ENCODE measurements around the gene MMAA.
"Not testable (repeated sequence)": the region's sequence is repeated elsewhere in the genome, so short reads cannot be mapped to it uniquely, and the experiment has no call there.

The MMAA gene

DNA sequence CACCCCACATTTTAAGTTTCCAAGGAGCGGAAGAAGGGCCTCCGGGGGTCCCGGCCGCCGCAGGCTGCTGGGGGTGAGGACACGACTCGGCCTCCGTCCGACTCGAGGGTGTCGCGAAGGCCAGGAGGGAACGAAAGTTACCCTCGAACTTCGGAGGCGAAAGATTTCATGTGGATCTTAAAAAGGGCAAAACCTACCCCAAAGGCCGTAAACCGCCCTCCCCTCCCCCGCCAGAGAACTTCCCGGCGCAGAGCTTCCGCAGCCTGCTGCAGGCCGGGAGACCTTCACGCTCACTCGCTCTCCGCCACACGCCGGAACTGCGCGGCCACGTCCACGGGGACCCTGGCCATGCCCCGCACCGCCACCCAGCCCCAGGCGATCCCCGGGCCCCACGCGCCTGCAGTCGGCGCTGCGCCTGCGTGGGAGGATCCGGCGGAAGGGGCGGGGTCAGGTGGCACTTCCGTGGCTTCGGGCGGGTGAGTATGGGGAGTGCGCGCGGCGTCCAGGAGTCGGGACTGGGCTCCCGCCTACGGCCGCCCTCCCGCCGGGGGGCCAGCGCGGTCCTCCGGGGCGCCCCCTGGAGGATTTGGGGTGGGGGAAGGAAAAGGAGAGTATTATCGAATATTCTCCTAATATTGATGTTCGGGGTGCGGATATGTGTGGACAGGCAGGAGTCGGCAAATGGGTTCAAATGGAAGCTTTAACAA lies at the start of gene MMAA:
TSS of gene MMAA (plus strand) at position 454 of the 707 bp plus-strand sequence. CDS start 19,755 bp downstream, outside the sequence.
- TF ChIP-seq, protein P1, sequence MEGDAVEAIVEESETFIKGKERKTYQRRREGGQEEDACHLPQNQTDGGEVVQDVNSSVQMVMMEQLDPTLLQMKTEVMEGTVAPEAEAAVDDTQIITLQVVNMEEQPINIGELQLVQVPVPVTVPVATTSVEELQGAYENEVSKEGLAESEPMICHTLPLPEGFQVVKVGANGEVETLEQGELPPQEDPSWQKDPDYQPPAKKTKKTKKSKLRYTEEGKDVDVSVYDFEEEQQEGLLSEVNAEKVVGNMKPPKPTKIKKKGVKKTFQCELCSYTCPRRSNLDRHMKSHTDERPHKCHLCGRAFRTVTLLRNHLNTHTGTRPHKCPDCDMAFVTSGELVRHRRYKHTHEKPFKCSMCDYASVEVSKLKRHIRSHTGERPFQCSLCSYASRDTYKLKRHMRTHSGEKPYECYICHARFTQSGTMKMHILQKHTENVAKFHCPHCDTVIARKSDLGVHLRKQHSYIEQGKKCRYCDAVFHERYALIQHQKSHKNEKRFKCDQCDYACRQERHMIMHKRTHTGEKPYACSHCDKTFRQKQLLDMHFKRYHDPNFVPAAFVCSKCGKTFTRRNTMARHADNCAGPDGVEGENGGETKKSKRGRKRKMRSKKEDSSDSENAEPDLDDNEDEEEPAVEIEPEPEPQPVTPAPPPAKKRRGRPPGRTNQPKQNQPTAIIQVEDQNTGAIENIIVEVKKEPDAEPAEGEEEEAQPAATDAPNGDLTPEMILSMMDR (IDR thresholded peaks at IDR 0.05; ENCODE audit: borderline replicate concordance, insufficient read depth, low read depth, low read length) = peak; percentile 71
- H3K4me3 ChIP-seq (ENCODE audit: low read depth, low read length) = peak within 1 kb of the TSS; percentile 77

DNA sequence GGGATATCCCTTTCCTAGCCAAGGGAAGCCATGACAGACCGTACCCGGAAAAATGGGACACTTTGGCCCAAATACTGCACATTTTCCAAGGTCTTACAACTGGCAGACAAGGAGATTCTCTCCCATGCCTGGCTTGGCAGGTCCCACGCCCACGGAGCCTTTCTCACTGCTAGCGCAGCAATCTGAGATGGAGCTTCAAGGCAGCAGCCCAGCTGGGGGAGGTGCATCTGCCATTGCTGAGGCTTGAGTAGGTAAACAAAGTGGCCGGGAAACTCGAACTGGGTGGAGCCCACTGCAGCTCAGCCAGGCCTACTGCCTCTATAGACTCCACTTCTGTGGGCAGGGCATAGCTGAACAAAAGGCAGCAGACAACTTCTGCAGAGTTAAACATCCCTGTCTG lies 44.6 kb upstream of the MMAA start:
- not testable (repeated sequence) for H3K4me3 ChIP-seq (ENCODE audit: low read depth, low read length)

GRCh38 chr4:145580906-145581305 lies 38.3 kb upstream of the MMAA start:
- TF ChIP-seq, protein P1 (IDR thresholded peaks at IDR 0.05; ENCODE audit: borderline replicate concordance, insufficient read depth, low read depth, low read length) = no peak
- no peak overlapping the region for H3K4me3 ChIP-seq (ENCODE audit: low read depth, low read length)

DNA sequence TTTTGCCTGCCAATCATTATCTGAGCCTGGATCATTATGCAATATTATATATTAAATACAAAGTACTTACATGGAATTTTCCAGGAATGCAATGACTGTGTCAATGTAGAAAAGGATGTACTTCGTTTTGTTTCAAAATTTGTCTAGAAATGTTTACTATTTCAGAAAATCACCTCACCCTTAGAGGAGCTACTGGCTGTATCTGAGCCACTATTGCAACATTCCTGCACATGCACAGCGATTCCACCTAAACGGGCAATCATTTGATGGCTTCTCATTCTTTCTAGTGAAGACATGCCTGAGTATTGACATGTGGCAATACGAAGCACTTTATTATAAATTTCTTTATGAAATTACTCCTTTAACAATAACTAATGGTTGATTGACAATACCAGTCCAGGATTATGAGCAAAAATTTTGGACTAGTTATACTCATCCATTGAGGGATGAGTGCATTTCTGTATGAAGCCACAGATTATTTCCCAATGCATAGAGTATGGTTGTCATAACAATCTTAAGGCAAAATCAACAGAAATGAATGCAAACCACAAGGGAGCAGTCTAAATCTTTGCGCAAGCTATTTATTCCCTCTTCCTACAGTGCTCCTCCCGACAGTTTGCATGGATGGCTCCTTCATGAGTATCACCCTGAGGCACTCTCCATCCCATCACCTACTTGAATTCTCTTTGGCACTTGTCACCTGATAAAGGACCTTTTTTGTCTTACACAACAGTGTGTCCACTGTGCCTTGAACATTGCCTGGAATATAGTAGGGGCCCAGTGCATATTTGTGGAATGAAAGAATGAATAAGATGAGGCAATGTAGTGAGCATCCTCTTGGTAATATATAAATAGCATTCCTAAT lies 35.8 kb upstream of the MMAA start:
- TF ChIP-seq, protein P1 (IDR thresholded peaks at IDR 0.05; ENCODE audit: borderline replicate concordance, insufficient read depth, low read depth, low read length) = no peak

GRCh38 chr4:145587088-145587754 lies 32.0 kb upstream of the MMAA start:
- H3K4me3 ChIP-seq (ENCODE audit: low read depth, low read length) = no peak overlapping the region
- TF ChIP-seq, protein P1 (IDR thresholded peaks at IDR 0.05; ENCODE audit: borderline replicate concordance, insufficient read depth, low read depth, low read length) = no peak

More for the DNA sequence above, 35.8 kb upstream of the MMAA start:
- no peak overlapping the region for H3K4me3 ChIP-seq (ENCODE audit: low read depth, low read length)

DNA sequence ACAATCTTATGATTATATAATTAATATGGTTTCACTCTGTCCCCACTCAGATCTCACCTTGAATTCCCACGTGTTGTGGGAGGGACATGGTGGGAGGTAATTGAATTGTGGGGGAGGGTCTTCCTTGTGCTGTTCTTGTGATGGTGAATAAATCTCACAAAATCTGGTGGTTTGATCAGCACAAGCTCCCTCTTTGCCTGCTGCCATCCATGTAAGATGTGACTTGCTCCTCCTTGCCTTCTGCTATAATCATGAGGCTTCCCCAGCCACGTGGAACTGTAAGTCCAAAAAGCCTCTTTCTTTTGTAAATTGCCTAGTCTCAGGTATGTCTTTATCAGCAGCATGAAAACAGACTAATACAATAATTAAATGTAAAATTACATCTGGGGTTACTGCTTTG lies 29.8 kb upstream of the MMAA start:
- H3K4me3 ChIP-seq (ENCODE audit: low read depth, low read length) = not testable (repeated sequence)

GRCh38 chr4:145589916-145590702 lies 29.1 kb upstream of the MMAA start:
- TF ChIP-seq, protein P1 (IDR thresholded peaks at IDR 0.05; ENCODE audit: borderline replicate concordance, insufficient read depth, low read depth, low read length) = no peak
- no peak overlapping the region for H3K4me3 ChIP-seq (ENCODE audit: low read depth, low read length)
